ENCODE data around the gene GDPD3. TPM values are rescaled to one million over a fixed set of nuclear protein-coding genes. Genes with fewer than 3 reads are reported as not detected.
A peak's percentile ranks its signal among the peaks of the same experiment; 100 is the strongest.

GDPD3 gene
- total RNA-seq, 2 experiments from 2014 or later: 5.2 to 6.4 TPM

GRCh38 chr16:30092373-30093010 lies 20.8 kb downstream of the GDPD3 start:
- Mint-ChIP-seq H3K36me3 (ENCODE audit: low read depth) (peaks cover 53% of the 10 kb centered on the region), H3K4me1 (ENCODE audit: low read depth) (peaks cover 53% of the 10 kb centered on the region), H3K27me3 (no peaks in the 10 kb centered on the region), H3K27ac (peak overlapping the region; percentile 95), H3K9me3 (peaks cover 4% of the 10 kb centered on the region), H3K4me3 (peak overlapping the region; percentile 88)
- CTCF ChIA-PET: interaction anchor here (0.7 to 3.3 kb wide), 20 partner anchors 10 to 537 kb away, joined by 3 to 26 read pairs (median 4); partner anchors contain the start of genes ALDOA, CORO1A, MAPK3 and PPP4C
- H3K4me1 ChIP-seq (ENCODE audit: insufficient read depth, low read length): peaks cover 73% of the 10 kb centered on the region
- DNase-seq (peak in 12 of 14 experiments; percentile 30 to 91 (median 56)), ATAC-seq (ENCODE audit: poor library complexity) (peak; percentile 10)
- POLR2A ChIA-PET: interaction anchor here (0.5 to 7.9 kb wide), 20 partner anchors 10 to 479 kb away, joined by 3 to 163 read pairs (median 4); partner anchors contain the start of genes ALDOA, CORO1A, DCTPP1 and MAPK3
- H3K36me3 ChIP-seq (ENCODE audit: insufficient read depth, low read length): peaks cover 21% of the 10 kb centered on the region
- intact Hi-C loops (cut with DNase I, micrococcal nuclease): loop anchor here in 1 of 2 experiments (10.0 kb wide), 1 partner anchor 322 kb away; no protein-coding TSS in a partner anchor
- H3K27ac ChIP-seq (ENCODE audit: low read depth in 1 of 2, low read length in 2 of 2): peak overlapping the region; percentile 58 to 81
- no peaks in the 10 kb centered on the region for H3K27me3 ChIP-seq (ENCODE audit: control insufficient read depth in 1 of 2, insufficient read depth in 2 of 2, low read length in 2 of 2)
- peak overlapping the region; percentile 67 for H3K4me3 ChIP-seq (ENCODE audit: low read length)
- TF ChIP-seq, protein P1, sequence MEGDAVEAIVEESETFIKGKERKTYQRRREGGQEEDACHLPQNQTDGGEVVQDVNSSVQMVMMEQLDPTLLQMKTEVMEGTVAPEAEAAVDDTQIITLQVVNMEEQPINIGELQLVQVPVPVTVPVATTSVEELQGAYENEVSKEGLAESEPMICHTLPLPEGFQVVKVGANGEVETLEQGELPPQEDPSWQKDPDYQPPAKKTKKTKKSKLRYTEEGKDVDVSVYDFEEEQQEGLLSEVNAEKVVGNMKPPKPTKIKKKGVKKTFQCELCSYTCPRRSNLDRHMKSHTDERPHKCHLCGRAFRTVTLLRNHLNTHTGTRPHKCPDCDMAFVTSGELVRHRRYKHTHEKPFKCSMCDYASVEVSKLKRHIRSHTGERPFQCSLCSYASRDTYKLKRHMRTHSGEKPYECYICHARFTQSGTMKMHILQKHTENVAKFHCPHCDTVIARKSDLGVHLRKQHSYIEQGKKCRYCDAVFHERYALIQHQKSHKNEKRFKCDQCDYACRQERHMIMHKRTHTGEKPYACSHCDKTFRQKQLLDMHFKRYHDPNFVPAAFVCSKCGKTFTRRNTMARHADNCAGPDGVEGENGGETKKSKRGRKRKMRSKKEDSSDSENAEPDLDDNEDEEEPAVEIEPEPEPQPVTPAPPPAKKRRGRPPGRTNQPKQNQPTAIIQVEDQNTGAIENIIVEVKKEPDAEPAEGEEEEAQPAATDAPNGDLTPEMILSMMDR (IDR thresholded peaks at IDR 0.05): no peak
- peaks cover 12 to 14% of the 10 kb centered on the region in 2 experiments for H3K9me3 ChIP-seq (ENCODE audit: control insufficient read depth in 1 of 2, insufficient read depth in 1 of 2, low read length in 2 of 2)

GRCh38 chr16:30091474-30092372 lies 21.6 kb downstream of the GDPD3 start, which contains the start of gene TBX6:
Gene TBX6, minus strand, starts transcription at chr16:30091924. Its CDS starts 731 bp downstream, at chr16:30091193.
- TF ChIP-seq, protein P1 (IDR thresholded peaks at IDR 0.05): peak; percentile 78
- ATAC-seq (ENCODE audit: poor library complexity): peak; percentile 80
- CTCF ChIA-PET: interaction anchor here (0.6 to 3.3 kb wide), 25 partner anchors 11 to 538 kb away, joined by 3 to 26 read pairs (median 4); partner anchors contain the start of genes ALDOA, CORO1A, DCTPP1 and MAPK3
- peaks cover under 1% of the 10 kb centered on the region for H3K9me3 Mint-ChIP-seq
- Histone ChIP-seq H3K9me3 (ENCODE audit: control insufficient read depth in 1 of 2, insufficient read depth in 1 of 2, low read length in 2 of 2) (peaks cover 4 to 8% of the 10 kb centered on the region in 2 experiments), H3K4me1 (ENCODE audit: insufficient read depth, low read length) (peaks cover 72% of the 10 kb centered on the region), H3K4me3 (ENCODE audit: low read length) (peak within 1 kb of the TSS; percentile 67), H3K27ac (ENCODE audit: low read depth in 1 of 2, low read length in 2 of 2) (peak within 1 kb of the TSS; percentile 58 to 81), H3K27me3 (ENCODE audit: control insufficient read depth in 1 of 2, insufficient read depth in 2 of 2, low read length in 2 of 2) (no peaks in the 10 kb centered on the region), H3K36me3 (ENCODE audit: insufficient read depth, low read length) (peaks cover 21% of the 10 kb centered on the region)
- peaks cover 53% of the 10 kb centered on the region for H3K36me3 Mint-ChIP-seq (ENCODE audit: low read depth)
- H3K27ac Mint-ChIP-seq: peak within 1 kb of the TSS; percentile 95
- peaks cover 53% of the 10 kb centered on the region for H3K4me1 Mint-ChIP-seq (ENCODE audit: low read depth)
- H3K4me3 Mint-ChIP-seq: peak within 1 kb of the TSS; percentile 88
- POLR2A ChIA-PET: interaction anchor here (0.6 to 7.9 kb wide), 24 partner anchors 11 to 443 kb away, joined by 3 to 163 read pairs (median 4); partner anchors contain the start of genes ALDOA, CORO1A, DCTPP1 and MAPK3
- intact Hi-C loops (cut with DNase I, micrococcal nuclease): loop anchor here (2.0 to 10.0 kb wide), 3 partner anchors 15 to 323 kb away; partner anchors contain the start of gene PPP4C (in 1 of the 2)
- DNase-seq: peak; percentile 85 to 96 (median 91)
- no peaks in the 10 kb centered on the region for H3K27me3 Mint-ChIP-seq

Data from CD4-positive, alpha-beta T cell (primary cell).